Heart left ventricle (tissue), 16 donors: ENCODE data around the gene C5orf15. TPM values are rescaled to one million over a fixed set of nuclear protein-coding genes. Genes with fewer than 3 reads are reported as not detected.

Experiments
- ATAC-seq, 4 donors: fragments of 200-7000 bp; cut with Tn5 transposase; one replicate each; pipeline ENCODE4 v1.9.1; 2020 to 2022; ENCODE audit warnings: moderate library complexity in 4 of 4, mild to moderate bottlenecking in 3 of 4, moderate number of reproducible peaks in 1 of 4
- DNase-seq, 5 donors: peaks; one replicate each; pipeline ENCODE4 v3.0.0-alpha.2; 2020
- H3K27ac ChIP-seq, 12 donors: fragments of 200-600 bp; sonication (generic) in 4 of 12; one replicate each; pipeline versions ENCODE4 v1.5.0 to v1.8.0; 2016 to 2022; ENCODE audit warnings: mild to moderate bottlenecking in 2 of 12
- H3K27me3 ChIP-seq, 9 donors: fragments of 200-600 bp; sonication (generic) in 2 of 9; one replicate each; pipeline versions ENCODE4 v1.5.1 to v1.8.0; 2016 to 2022; ENCODE audit warnings: mild to moderate bottlenecking in 3 of 9
- H3K36me3 ChIP-seq, 9 donors: fragments of 200-600 bp; sonication (generic) in 2 of 9; one replicate each; pipeline versions ENCODE4 v1.5.0 to v1.8.0; 2018 to 2022; ENCODE audit warnings: mild to moderate bottlenecking in 2 of 9
- H3K4me1 ChIP-seq, 12 donors: fragments of 200-600 bp; sonication (generic) in 4 of 12; one replicate each; pipeline versions ENCODE4 v1.5.0 to v1.8.0; 2016 to 2022; ENCODE audit warnings: mild to moderate bottlenecking in 3 of 12
- H3K4me3 ChIP-seq, 12 donors: fragments of 200-600 bp; sonication (generic) in 4 of 12; one replicate each; pipeline versions ENCODE4 v1.5.0 to v1.8.0; 2017 to 2022; ENCODE audit warnings: mild to moderate bottlenecking in 9 of 12, moderate library complexity in 4 of 12
- H3K9me3 ChIP-seq, 12 donors: fragments of 200-600 bp; sonication (generic) in 4 of 12; one replicate each; pipeline versions ENCODE4 v1.5.0 to v1.8.0; 2016 to 2022; ENCODE audit warnings: mild to moderate bottlenecking in 1 of 12
- POLR2A ChIP-seq, 2 donors: fragments of 450-650 bp; IDR thresholded peaks; one replicate each; pipeline ENCODE4 v1.6.1; 2017; ENCODE audit warnings: antibody characterized with exemption in 2 of 2, mild to moderate bottlenecking in 2 of 2, moderate library complexity in 2 of 2
- WGBS, 4 donors: extraction: QIAGEN DNeasy Blood & Tissue Kit in 2 of 4; methylation state at CpG; one replicate each; pipeline versions ENCODE4 v1.1.5 to v1.1.7; 2013 to 2018; 5-methylcytosine and 5-hydroxymethylcytosine counted together
- intact Hi-C, 10 donors: fragments of 100-400 bp; cut with DNase I; formaldehyde crosslinking; loops; one replicate each; pipeline versions ENCODE4 v1.11.1 to v1.14.2; 2022
- polyA plus RNA-seq, 2 donors: library from polyadenylated mRNA; stranded (reverse); fragments of 200-250 nt; gene quantifications; one replicate each; pipeline ENCODE4 v1.2.3, GENCODE V29; 2013
- total RNA-seq, 9 donors: library from RNA; depleted of rRNA in 2 of 9; stranded (reverse); fragments of >200 nt in 2 of 9; fragmentation: NEBNext Ultra II Directional in 3 of 9; extraction: Animal tissue kit (Norgen Biotek cat#: 25700) in 3 of 9; gene quantifications; one replicate each; pipeline versions ENCODE4 v1.1.0 to v1.2.4, GENCODE V29; 2016 to 2023
- TF ChIP-seq, protein P1 (sequence below), 12 donors: fragments of 200-600 bp; sonication (generic) in 4 of 12; IDR thresholded peaks; one replicate each; pipeline versions ENCODE4 v1.5.0 to v1.8.0; 2018 to 2022; ENCODE audit warnings: antibody characterized with exemption in 12 of 12, mild to moderate bottlenecking in 5 of 12
- donor health status: ischemic (EF 13 %, LVEDD 7.1; RV severe dilation, severe dysfunction).
- donor health status: healthy with polysubstance abuse.
- donor health status: DM: no; HTN: yes; CAD: no.
- donor health status: DM: no; HTN: no; CAD: no.
- donor health status: ischemic (EF 25% LVEDD 6.9; RV normal size, moderate dysfunction).
- donor health status: ischemic (EF 25% LVEDD 5.7; RV mildly dilated, moderate dysfunction).
- donor health status: healthy.
- donor health status: DM: yes; HTN: yes; CAD: no.
- donor health status: ischemic (EF 35%, LVEDD 5.7; RV mildly dilated, moderate dysfunction).
- donor health status: nonischemic (EF 11% LVEDD 7.7; RV severe dilation, severe dysfunction).
- donor health status: DM: yes; HTN: yes; CAD: no.
- donor health status: PGD.
- donor health status: ischemic (EF 29% LVEDD 5.4; RV normal size, mild dysfunction).
- donor health status: nonischemic (EF 23%, LVEDD 6.1; RV moderate dilation, normal function).

Gene C5orf15
- total and polyA plus RNA-seq, 11 donors = 15.8 to 68.6 (median 35.8) TPM

GRCh38 chr5:134003817-134004625, 35.6 kb upstream of the C5orf15 start:
- WGBS, 4 donors = 0 to 1% (median 0%) methylated on average over 34 to 90 of the region's 90 CpGs

GRCh38 chr5:134003064-134003816, 34.8 kb upstream of the C5orf15 start:
- ATAC-seq (no peak), DNase-seq (no peak)
- Histone ChIP-seq H3K4me1 (peaks cover 10 to 68% (median 60%) of the 10 kb centered on the region in 12 donors), H3K27me3 (no peaks in the 10 kb centered on the region), H3K4me3 (peak overlapping the region; percentile 61 to 99 (median 90)), H3K9me3 (no peaks in the 10 kb centered on the region), H3K36me3 (peaks cover 0 to 23% (median 8%) of the 10 kb centered on the region in 9 donors), H3K27ac (peak overlapping the region; percentile 94 to 100 (median 100))
- WGBS, 4 donors = 16 to 23% (median 20%) methylated on average over 11 of the region's 11 CpGs
- TF ChIP-seq, protein P1, sequence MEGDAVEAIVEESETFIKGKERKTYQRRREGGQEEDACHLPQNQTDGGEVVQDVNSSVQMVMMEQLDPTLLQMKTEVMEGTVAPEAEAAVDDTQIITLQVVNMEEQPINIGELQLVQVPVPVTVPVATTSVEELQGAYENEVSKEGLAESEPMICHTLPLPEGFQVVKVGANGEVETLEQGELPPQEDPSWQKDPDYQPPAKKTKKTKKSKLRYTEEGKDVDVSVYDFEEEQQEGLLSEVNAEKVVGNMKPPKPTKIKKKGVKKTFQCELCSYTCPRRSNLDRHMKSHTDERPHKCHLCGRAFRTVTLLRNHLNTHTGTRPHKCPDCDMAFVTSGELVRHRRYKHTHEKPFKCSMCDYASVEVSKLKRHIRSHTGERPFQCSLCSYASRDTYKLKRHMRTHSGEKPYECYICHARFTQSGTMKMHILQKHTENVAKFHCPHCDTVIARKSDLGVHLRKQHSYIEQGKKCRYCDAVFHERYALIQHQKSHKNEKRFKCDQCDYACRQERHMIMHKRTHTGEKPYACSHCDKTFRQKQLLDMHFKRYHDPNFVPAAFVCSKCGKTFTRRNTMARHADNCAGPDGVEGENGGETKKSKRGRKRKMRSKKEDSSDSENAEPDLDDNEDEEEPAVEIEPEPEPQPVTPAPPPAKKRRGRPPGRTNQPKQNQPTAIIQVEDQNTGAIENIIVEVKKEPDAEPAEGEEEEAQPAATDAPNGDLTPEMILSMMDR (IDR thresholded peaks at IDR 0.05) = no peak
- no peak for TF ChIP-seq POLR2A (IDR thresholded peaks at IDR 0.05)
- intact Hi-C loops = loop anchor here in 1 of 10 donors (5.0 kb wide), 1 partner anchor 36 kb away; the partner anchor contains the start of gene C5orf15

More at GRCh38 chr5:134003817-134004625, 35.6 kb upstream of the C5orf15 start:
- TF ChIP-seq, protein P1 (IDR thresholded peaks at IDR 0.05) = no peak
- TF ChIP-seq POLR2A (IDR thresholded peaks at IDR 0.05) = no peak
- no peaks in the 10 kb centered on the region for H3K9me3 ChIP-seq
- ATAC-seq (peak in 3 of 4 donors; percentile 20 to 45 (median 44)), DNase-seq (peak; percentile 73 to 80 (median 77))
- H3K27me3 ChIP-seq = no peaks in the 10 kb centered on the region
- H3K27ac ChIP-seq = peak overlapping the region; percentile 94 to 100 (median 100)
- intact Hi-C loops = loop anchor here in 1 of 10 donors (5.0 kb wide), 1 partner anchor 37 kb away; the partner anchor contains the start of gene C5orf15
- H3K4me3 ChIP-seq = peak overlapping the region; percentile 61 to 99 (median 90)
- H3K36me3 ChIP-seq = peaks cover 0 to 23% (median 8%) of the 10 kb centered on the region in 9 donors
- peaks cover 10 to 61% (median 55%) of the 10 kb centered on the region in 12 donors for H3K4me1 ChIP-seq

- peaks cover 10 to 76% (median 61%) of the 10 kb centered on the region in 12 donors for H3K4me1 ChIP-seq
- DNase-seq (no peak), ATAC-seq (no peak)
- H3K36me3 ChIP-seq = peaks cover 0 to 23% (median 8%) of the 10 kb centered on the region in 9 donors
- peak overlapping the region in 9 of 12 donors; percentile 1 to 100 (median 100) for H3K27ac ChIP-seq
- no peak for TF ChIP-seq POLR2A (IDR thresholded peaks at IDR 0.05)
- TF ChIP-seq, protein P1 (IDR thresholded peaks at IDR 0.05) = no peak
- H3K9me3 ChIP-seq = no peaks in the 10 kb centered on the region
- no peaks in the 10 kb centered on the region for H3K27me3 ChIP-seq
- WGBS, 4 donors = 63 to 78% (median 73%) methylated on average over 12 to 13 of the region's 13 CpGs
- H3K4me3 ChIP-seq = peak overlapping the region in 5 of 12 donors; percentile 62 to 95 (median 88)
- intact Hi-C loops = loop anchor here in 1 of 10 donors (5.0 kb wide), 1 partner anchor 35 kb away; the partner anchor contains the start of gene C5orf15
These were observed 33.7 kb upstream of the C5orf15 start for GRCh38 chr5:134001938-134002731.
